IMR-90 (cell line): ENCODE results near the gene POLR2E. TPM values are rescaled to one million over a fixed set of nuclear protein-coding genes. Genes with fewer than 3 reads are reported as not detected.

ENCODE experiments used
- MAFK ChIP-seq: IDR thresholded peaks from 2 replicates; pipeline ENCODE4 v1.6.1; 2012; ENCODE audit warnings: low read depth, low read length, improper control_type of control experiment
- NFE2L2 ChIP-seq: fragments of 150-350 bp; IDR thresholded peaks from 2 replicates; pipeline ENCODE4 v1.6.1; 2016; ENCODE audit warnings: low read depth, mild to moderate bottlenecking, low read length
- RCOR1 ChIP-seq: IDR thresholded peaks from 2 replicates; pipeline ENCODE4 v1.6.1; 2012; ENCODE audit warnings: mild to moderate bottlenecking, low read length, improper control_type of control experiment; ENCODE audit not compliant: insufficient replicate concordance
- RFX5 ChIP-seq: IDR thresholded peaks from 2 replicates; pipeline ENCODE4 v1.8.0; 2012; ENCODE audit warnings: low read depth, mild to moderate bottlenecking, low read length, moderate library complexity
- polyA plus RNA-seq, 3 experiments: library from polyadenylated mRNA; depleted of rRNA; stranded (reverse); fragments of >200 nt; gene quantifications; 2 replicates each; pipeline ENCODE4 v1.2.3, GENCODE V29; 2012; ENCODE audit warnings: low replicate concordance in 1 of 3
- total RNA-seq: library from RNA; depleted of rRNA; stranded (reverse); fragments of >200 nt; gene quantifications from 2 replicates; pipeline ENCODE4 v1.2.3, GENCODE V29; 2012

POLR2E gene
- total and polyA plus RNA-seq, 2 of the 4 experiments (the other 2 are of a cell fraction) = 294 to 391 TPM

DNA sequence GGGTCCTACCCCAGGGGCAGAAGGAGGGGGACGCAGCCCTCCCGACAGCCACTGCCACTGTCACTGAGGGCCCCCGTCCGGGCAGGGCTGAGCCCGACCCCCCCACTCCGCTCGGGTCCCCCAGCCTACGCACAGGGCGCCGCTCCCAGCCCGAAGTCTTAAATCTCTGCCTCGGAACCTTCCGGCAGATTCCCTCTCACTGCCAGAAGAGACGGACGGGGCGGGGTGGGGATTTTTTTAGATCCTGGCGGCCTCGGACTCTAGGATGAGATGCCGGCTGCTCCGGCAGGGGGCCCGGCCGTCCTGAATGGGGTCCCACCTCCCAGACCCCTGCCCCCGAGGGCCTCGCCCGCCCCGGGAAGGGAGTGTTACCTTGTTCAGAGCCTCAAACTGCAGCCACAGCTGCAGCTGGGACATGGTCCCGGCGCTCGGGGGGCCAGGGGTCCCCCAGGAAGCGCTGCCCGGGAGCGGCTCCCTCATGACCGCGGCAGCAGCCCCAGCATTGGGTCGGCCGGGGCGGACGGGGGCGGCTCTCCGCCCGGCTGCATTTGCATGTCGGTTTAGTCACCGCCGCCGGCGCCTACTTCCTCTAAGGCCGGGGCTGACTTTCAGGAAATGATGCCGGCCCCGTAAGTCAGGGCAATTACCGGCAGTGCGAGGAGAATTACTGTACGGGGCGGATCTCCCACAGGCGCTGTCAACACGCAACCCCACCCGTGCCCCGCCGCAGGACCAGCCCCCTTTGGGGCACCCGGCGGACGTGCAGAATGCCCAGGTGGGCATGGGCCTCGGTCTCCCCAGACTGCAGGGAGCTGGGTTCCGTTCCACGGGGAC lies 36.8 kb upstream of the POLR2E start (continued):
- TF ChIP-seq MAFK (no peak), NFE2L2 (peak; percentile 12; the same call in 1 of the 2 replicates), RCOR1 (no peak), RFX5 (no peak)
